Astrocyte (in vitro differentiated cells and primary cell): Measurements from ENCODE around the gene NFATC1. TPM values are rescaled to one million over a fixed set of nuclear protein-coding genes. Genes with fewer than 3 reads are reported as not detected.

Experiments used
- DNase-seq: peaks from one replicate; pipeline ENCODE4 v3.0.0-alpha.2; 2010; ENCODE audit warnings: low read depth
- FAIRE-seq: peaks from 2 replicates; lab custom pipeline; 2011; peaks lifted over from hg19 to GRCh38; lab: Jason Lieb, UNC
- H2AFZ ChIP-seq: 2 replicates; pipeline ENCODE4 v1.6.0; 2012; ENCODE audit warnings: low read depth, low read length, inconsistent platforms
- H3K27ac ChIP-seq: 2 replicates; pipeline ENCODE4 v1.5.1; 2011; ENCODE audit warnings: low read depth, low read length, inconsistent platforms
- H3K27me3 ChIP-seq: 2 replicates; pipeline ENCODE4 v1.6.0; 2011; ENCODE audit warnings: low read length, inconsistent platforms; ENCODE audit not compliant: insufficient read depth
- H3K36me3 ChIP-seq: 2 replicates; pipeline ENCODE4 v1.5.1; 2011; ENCODE audit warnings: low read length, inconsistent platforms; ENCODE audit not compliant: insufficient read depth
- H3K4me1 ChIP-seq: 2 replicates; pipeline ENCODE4 v1.5.1; 2011; ENCODE audit warnings: low read length, inconsistent platforms; ENCODE audit not compliant: insufficient read depth
- H3K4me2 ChIP-seq: 2 replicates; pipeline ENCODE4 v1.6.0; 2012; ENCODE audit warnings: low read length, inconsistent platforms
- H3K4me3 ChIP-seq: 2 replicates; pipeline ENCODE4 v1.5.1; 2011; ENCODE audit warnings: low read depth, mild to moderate bottlenecking, low read length, inconsistent platforms; ENCODE audit not compliant: insufficient read depth
- H3K79me2 ChIP-seq: 2 replicates; pipeline ENCODE4 v1.6.0; 2012; ENCODE audit warnings: mild to moderate bottlenecking, low read length, inconsistent platforms; ENCODE audit not compliant: insufficient read depth
- H3K9ac ChIP-seq: 2 replicates; pipeline ENCODE4 v1.6.0; 2012; ENCODE audit warnings: mild to moderate bottlenecking, low read length, inconsistent platforms
- H3K9me3 ChIP-seq: 2 replicates; pipeline ENCODE4 v1.5.1; 2012; ENCODE audit warnings: low read depth, mild to moderate bottlenecking, low read length, inconsistent platforms; ENCODE audit not compliant: insufficient read depth
- H4K20me1 ChIP-seq: 2 replicates; pipeline ENCODE4 v1.6.0; 2012; ENCODE audit warnings: low read length, inconsistent platforms; ENCODE audit not compliant: insufficient read depth
- H3K27ac Mint-ChIP-seq: one replicate; pipeline ENCODE4 v1.8.0; 2021; ENCODE audit warnings: mild to moderate bottlenecking, mixed read lengths; ENCODE audit not compliant: unreplicated experiment
- H3K27me3 Mint-ChIP-seq: one replicate; pipeline ENCODE4 v1.8.0; 2021; ENCODE audit warnings: low read depth, mixed read lengths; ENCODE audit not compliant: unreplicated experiment
- H3K36me3 Mint-ChIP-seq: one replicate; pipeline ENCODE4 v1.8.0; 2021; ENCODE audit warnings: low read depth, mixed read lengths; ENCODE audit not compliant: unreplicated experiment
- H3K4me1 Mint-ChIP-seq: one replicate; pipeline ENCODE4 v1.8.0; 2021; ENCODE audit warnings: low read depth, mixed read lengths; ENCODE audit not compliant: unreplicated experiment
- H3K4me3 Mint-ChIP-seq: one replicate; pipeline ENCODE4 v1.8.0; 2021; ENCODE audit warnings: mild to moderate bottlenecking, moderate library complexity, mixed read lengths; ENCODE audit not compliant: unreplicated experiment
- H3K9me3 Mint-ChIP-seq: one replicate; pipeline ENCODE4 v1.8.0; 2021; ENCODE audit warnings: mild to moderate bottlenecking, mixed read lengths; ENCODE audit not compliant: unreplicated experiment
- EZH2 ChIP-seq: IDR thresholded peaks from 2 replicates; pipeline ENCODE4 v1.6.1; 2012; ENCODE audit warnings: mild to moderate bottlenecking, low read length, inconsistent platforms; ENCODE audit not compliant: insufficient read depth
- total RNA-seq: library from RNA; stranded (reverse); gene quantifications from 2 replicates; pipeline ENCODE4 v1.2.1, GENCODE V29; 2021
- TF ChIP-seq, protein P1 (sequence below): IDR thresholded peaks from 2 replicates; pipeline ENCODE4 v1.5.1; 2011; ENCODE audit warnings: low read depth, mild to moderate bottlenecking, inconsistent platforms, low read length, moderate library complexity; ENCODE audit not compliant: insufficient read depth

Gene NFATC1
- total RNA-seq, 1 donor from 2014 or later = 11.0 TPM

DNA sequence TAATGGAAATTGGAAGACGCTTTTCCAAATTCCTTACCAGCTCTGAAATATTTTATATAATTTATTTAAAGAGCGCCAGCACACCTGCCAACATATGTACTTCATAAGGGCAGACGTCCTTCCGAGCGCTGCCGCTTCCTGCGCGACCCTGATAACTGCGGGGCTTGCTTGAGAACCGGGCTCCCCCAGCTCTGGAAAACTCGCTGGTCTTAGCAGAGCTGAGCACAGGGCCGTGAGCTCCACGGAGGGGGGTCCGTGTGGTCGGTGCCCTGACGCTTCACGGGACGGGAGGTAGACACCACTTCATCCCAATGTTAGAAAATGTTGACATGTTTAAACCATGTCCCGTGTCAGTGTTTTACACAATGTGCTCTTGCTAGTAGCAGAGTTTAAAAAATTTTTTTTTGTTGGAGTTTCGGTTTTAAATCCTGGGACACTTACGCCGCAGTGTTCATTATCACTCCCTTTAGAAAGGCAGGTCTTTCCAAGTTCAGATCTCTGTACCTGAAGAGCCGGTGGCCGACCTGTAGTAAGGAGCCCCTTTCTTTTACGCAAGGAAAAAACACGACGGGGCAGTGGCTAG lies 1.6 kb downstream of the NFATC1 start:
- Mint-ChIP-seq H3K4me3 (peak overlapping the region; percentile 50), H3K36me3 (no peaks in the 10 kb centered on the region), H3K9me3 (no peaks in the 10 kb centered on the region), H3K27me3 (peaks cover 10% of the 10 kb centered on the region), H3K4me1 (peaks cover 2% of the 10 kb centered on the region), H3K27ac (no peak overlapping the region)
- H3K27ac ChIP-seq = no peak overlapping the region
- peak overlapping the region; percentile 54 for H3K4me2 ChIP-seq
- peaks cover 34% of the 10 kb centered on the region for H3K27me3 ChIP-seq
- H4K20me1 ChIP-seq = no peaks in the 10 kb centered on the region
- no peaks in the 10 kb centered on the region for H3K9me3 ChIP-seq
- no peak for TF ChIP-seq EZH2
- TF ChIP-seq, protein P1, sequence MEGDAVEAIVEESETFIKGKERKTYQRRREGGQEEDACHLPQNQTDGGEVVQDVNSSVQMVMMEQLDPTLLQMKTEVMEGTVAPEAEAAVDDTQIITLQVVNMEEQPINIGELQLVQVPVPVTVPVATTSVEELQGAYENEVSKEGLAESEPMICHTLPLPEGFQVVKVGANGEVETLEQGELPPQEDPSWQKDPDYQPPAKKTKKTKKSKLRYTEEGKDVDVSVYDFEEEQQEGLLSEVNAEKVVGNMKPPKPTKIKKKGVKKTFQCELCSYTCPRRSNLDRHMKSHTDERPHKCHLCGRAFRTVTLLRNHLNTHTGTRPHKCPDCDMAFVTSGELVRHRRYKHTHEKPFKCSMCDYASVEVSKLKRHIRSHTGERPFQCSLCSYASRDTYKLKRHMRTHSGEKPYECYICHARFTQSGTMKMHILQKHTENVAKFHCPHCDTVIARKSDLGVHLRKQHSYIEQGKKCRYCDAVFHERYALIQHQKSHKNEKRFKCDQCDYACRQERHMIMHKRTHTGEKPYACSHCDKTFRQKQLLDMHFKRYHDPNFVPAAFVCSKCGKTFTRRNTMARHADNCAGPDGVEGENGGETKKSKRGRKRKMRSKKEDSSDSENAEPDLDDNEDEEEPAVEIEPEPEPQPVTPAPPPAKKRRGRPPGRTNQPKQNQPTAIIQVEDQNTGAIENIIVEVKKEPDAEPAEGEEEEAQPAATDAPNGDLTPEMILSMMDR = no peak
- H3K36me3 ChIP-seq = no peaks in the 10 kb centered on the region
- no peak for DNase-seq
- no peak overlapping the region for H3K9ac ChIP-seq
- no peak overlapping the region for H2AFZ ChIP-seq
- no peak overlapping the region for H3K4me3 ChIP-seq
- FAIRE-seq = no peak
- H3K79me2 ChIP-seq = no peaks in the 10 kb centered on the region
- peaks cover 10% of the 10 kb centered on the region for H3K4me1 ChIP-seq

DNA sequence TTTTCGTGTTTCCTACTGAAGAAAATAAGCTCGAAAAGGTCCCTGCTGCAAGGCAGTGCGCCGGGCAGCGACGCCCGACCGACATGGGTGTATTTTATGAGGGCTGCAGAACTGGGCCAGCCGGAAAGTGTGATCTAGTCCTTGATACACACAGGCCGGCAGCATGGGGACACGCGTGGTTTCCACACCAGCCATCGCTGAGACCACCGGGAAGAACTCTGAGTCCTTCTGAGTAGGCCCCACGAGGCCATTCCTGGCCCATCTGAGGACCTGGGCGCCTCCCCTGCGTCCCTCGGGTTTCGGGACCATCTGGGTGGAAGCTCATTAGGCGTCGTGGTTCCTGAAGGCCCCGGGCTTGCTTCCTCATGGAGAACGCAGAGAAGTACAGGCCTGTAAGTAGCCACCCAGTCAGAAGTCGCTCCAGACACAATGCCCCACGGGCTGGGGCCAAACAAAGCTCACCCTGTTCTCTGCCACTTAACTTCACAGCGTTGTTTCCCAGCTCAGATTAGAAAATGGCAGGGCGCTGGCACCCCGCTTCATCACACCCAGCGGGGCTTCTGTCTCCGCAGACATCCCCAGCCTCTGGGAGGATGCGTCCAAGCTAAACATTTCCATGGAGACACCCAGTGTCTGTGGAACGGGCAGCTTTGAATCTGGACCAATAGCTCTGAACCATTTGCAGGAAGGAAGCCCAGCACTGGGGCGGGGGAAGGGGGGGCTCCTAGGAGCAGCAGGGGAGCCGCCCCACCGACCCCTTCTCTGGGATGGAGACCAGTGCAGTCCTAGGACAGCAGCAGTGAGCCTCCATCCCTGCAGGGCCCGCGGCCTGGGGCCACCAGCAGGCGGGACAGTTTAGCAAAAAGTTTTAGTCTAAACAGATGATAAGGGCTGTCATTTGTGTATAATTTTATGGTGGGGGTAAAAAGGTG lies 2.4 kb downstream of the NFATC1 start:
- Histone ChIP-seq H3K27ac (no peak overlapping the region), H3K9me3 (no peaks in the 10 kb centered on the region), H2AFZ (no peak overlapping the region), H4K20me1 (no peaks in the 10 kb centered on the region), H3K4me1 (peaks cover 6% of the 10 kb centered on the region), H3K27me3 (peaks cover 30% of the 10 kb centered on the region), H3K36me3 (no peaks in the 10 kb centered on the region), H3K79me2 (no peaks in the 10 kb centered on the region), H3K9ac (no peak overlapping the region), H3K4me3 (no peak overlapping the region), H3K4me2 (peak overlapping the region; percentile 54)
- DNase-seq (no peak), FAIRE-seq (no peak)
- Mint-ChIP-seq H3K9me3 (no peaks in the 10 kb centered on the region), H3K36me3 (no peaks in the 10 kb centered on the region), H3K27ac (peak overlapping the region; percentile 69), H3K4me1 (peaks cover 2% of the 10 kb centered on the region), H3K4me3 (no peak overlapping the region), H3K27me3 (peaks cover 5% of the 10 kb centered on the region)
- TF ChIP-seq, protein P1 = no peak
- TF ChIP-seq EZH2 = no peak
